ENCODE results near the gene ZMAT5. TPM values are rescaled to one million over a fixed set of nuclear protein-coding genes. Genes with fewer than 3 reads are reported as not detected.
"Not testable (repeated sequence)": the region's sequence is repeated elsewhere in the genome, so short reads cannot be mapped to it uniquely, and the experiment has no call there.

ZMAT5 gene
- polyA plus RNA-seq, 1 donor = 19.2 TPM

DNA sequence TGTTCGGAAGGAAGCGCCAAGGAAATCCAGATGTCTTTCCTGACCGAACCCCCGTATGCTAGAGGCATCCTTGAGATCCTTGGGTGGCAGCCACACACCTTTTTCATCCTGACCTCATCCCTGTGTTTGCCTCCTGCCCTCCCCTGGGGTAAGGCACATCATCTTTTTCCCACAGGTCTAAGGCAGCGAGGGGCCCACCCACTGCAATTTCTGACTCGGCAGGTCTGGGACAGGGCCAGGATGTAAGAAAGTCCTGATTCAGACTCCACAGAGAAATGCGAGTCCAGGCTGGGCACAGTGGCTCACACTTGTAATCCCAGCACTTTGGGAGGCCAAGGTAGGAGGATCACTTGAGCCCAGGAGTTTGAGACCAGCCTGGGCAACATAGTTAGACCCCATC, 10.5 kb downstream of the ZMAT5 start:
- DNase-seq = no peak

DNA sequence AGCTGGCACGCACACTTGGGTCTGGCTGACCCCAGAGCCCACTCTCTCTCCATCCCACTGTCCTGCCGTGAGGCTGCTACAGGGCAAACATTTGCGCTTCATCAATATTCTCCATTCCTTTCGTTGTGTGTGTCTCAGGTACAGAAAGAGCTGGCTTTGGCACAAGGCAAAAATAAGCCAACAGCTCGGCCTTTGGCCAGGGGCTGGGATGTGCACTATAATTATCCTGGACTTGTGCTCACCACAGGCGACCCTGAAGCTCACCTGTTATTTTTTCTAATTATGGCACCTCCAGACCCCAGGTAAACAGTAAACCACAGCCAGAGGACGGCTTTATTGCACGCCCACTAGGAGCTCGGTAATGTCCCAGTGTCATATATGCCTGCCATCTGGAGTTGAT, 10.9 kb downstream of the ZMAT5 start:
- DNase-seq = no peak

DNA sequence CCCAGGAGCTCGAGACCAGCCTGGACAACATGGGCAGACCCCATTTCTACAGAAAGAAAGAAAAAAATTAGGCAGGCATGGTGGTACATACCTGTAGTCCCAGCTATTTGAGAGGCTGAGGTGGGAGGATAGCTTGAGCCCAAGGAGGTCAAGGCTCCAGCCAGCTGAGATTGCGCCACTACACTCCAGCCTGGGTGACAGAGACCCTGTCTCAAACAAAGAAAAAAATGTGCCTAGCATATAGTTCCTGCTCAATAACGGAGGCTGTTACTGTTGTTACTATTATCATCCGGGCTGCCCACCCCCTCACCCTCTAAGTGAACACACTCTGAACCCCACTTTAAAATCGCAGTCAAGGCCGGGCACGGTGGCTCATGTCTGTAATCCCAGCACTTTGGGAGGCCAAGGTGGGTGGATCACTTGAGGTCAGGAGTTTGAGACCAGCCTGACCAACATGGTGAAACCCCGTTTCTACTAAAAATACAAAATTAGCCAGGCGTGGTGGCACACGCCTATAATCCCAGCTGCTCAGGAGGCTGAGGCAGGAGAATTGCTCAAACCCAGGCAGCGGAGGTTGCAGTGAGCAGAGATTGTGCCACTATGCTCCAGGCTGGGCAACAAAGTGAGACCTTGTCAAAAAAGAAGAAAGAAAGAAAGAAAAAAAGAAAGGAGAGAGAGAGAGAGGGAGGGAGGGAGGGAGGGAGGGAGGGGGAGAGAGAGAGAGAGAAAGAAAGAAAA, 12.0 kb downstream of the ZMAT5 start:
- DNase-seq = not testable (repeated sequence)

DNA sequence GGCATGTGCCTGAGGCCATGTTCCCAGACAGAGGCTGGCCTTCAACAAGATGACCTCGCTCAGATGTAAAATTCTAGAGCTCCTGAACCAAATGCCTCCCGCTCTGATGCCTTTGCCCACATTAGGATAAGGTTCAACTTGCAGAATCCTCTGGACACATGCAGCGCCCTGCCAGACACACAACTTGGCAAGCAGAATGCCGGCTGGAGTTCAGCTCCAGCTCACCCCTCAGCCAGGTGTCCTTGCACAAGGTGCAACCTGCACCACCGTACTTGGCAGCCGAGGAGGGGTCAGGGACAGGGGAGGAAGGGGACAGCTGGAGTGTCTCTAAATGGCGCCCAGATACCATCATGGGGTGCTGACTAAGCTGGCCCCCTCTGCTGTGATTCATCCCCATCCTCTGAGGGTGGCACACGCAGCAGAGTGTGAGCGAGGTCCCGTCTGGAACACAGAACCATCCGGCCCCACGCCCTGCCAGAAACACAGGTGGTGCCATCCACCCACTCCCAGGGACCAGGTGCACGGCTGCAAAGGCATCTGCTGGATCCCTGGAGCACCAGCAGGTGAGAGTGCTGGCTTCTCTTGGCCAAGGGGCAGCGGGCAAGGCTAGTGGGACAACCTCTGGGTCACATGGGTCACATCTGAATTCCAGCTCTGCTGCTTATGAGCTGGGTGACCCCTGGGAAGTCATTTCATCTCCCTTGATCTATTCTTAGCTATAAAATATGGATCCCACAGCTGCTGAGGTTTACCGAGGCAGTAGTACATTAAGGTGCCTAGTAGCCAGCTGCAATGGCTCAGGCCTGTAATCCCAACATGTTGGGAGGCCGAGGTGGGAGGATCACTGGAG, 12.8 kb downstream of the ZMAT5 start:
- no peak for DNase-seq

DNA sequence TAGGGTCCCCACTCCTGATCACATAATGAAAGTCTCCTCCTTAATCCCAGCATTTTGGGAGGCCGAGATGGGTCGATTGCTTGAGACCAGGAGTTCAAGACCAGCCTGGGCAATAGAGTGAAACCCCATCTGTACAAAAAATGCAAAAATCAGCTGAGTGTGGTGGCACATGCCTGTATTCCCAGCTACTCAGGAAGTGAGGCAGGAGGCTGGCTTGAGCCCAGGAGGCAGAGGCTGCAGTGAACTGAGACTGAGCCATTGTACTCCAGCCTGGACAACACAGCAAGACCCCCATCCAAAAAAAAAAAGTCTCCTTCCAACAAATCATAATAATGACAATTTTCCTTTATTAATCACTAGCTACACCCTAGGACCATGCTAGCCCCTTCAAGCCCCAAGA, 15.1 kb downstream of the ZMAT5 start:
- DNase-seq = no peak

DNA sequence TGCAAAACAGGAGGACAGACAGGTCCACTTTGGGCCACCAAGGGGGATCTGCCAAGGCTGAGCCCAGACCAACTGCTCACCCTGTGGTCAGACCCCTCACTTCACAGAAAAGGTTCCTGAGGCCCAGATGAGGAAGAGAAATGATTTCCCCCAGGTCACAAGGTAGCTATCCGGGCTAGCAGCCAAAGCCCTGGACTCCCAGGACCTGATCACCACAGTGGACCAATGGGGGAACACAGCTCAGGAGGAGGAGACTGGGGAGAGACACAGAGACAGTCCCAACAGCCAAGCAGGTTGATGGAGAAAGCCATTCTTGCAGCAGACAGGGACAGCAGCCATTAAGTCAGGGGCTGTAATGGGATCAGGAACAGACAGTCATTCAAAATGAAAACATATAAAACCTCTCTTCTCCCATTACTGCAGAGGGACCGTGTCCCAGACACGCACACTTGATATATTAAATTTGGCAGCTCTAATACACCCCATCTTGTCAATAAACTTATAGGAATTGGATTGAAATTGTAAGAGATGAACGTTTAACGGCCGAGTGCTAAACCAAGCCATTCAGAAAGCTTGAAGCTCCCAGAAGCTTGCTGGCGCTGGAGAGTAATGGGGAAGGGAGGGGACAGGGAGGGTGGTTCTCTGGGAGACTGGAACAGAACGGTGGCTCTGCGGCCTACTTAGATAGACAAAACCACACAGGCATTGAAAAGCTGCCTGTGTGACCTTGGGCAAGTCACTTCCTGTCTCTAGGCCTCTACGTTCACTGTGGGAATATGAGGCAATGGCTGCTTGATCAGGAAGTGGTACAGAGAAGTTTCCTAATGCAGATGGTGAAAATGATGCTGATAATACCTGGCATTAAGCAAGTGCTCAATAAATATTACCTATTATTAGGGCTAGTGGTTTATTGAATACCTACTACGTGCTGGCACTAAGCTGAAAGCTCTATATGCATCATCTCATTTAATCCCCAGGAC, 16.0 kb downstream of the ZMAT5 start:
- no peak for DNase-seq

DNA sequence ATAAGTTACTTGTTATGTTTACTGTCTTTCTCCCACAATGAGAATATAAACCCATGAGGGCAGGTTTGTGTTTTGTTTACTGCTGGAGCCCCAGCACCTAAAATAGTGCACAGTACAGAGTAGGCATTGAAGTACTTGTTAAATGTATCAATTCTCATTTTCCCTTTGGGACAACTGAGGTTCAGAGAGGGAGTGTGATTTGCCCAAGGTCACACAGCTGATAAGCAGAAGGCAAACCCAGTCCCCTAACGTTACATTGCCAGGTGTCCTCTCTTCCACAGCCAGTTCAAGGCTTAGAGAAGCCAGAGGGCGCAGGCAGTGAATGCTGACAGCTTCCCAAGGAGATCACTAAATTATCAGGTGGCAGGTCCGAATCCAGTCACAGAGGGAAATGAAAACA, 16.8 kb downstream of the ZMAT5 start:
- DNase-seq = no peak

DNA sequence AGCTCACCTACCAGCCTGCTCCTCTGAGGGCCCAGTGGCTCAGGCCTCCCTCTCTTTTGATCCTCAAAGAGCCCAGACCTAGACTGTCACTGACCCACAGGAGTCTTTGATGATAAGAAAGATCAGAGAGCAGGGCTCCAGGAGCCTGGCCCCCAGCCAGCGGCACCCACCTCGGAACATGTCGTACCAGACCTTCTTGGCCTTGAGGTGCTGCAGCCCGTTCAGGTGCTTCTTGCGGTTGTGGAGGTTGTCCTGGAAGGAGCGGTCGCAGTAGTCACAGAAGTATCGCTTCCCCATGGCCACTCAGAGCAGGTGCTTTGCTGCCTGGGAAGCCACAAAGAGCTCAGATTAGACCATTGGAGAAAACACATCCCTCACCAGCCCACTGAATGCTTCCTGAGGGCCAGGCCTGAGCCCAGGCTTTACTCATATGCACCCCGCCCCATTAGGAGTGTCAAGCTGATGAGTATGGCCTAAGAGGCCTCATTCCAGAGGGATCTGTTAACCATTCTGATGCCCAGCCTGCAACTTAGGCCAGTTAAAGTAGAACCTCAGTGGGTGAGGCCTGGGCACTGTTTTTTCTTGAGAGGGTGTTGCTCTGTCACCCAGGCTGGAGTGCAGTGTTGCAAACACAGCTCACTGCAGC, 18.4 kb downstream of the ZMAT5 start:
- DNase-seq = no peak

DNA sequence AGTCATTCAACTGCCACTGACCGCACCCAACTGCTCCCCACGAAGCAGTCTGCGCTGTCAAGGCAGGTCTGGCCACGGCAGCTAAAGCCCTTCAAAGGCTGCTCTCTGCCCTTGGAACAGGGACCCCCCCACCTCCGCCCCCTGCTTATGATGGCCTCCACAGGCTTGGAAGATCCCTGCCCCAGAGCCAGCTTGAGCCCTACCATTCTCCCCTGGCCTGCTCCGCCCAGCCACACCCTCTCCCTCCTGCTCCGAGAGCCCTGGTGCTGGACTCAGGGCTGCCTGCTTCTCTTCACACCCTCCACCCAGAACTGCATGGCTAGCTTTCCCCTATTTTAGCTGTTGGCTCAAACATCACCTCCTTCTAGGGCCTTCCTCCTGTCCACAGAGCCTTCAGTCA, 19.0 kb downstream of the ZMAT5 start:
- DNase-seq = no peak

DNA sequence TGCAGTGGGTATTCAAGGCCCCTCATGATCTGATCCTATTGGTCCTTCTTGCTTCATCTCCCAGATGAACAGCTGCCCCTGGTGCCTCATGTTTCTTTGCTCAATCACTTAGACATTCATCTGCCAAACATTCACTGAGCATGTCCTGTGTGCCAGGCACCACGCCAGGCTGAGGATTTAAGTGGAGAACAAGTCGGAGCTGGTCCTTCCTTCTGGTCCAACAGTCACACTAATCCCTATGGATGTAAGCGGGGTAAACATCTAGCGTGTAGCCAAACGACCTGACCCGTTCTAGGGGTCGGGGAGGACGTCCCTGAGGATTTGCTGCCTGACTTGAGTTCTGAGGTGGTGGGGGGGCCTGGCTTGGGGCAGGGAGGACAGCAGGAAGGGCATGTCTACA, 21.9 kb downstream of the ZMAT5 start:
- no peak for DNase-seq

DNA sequence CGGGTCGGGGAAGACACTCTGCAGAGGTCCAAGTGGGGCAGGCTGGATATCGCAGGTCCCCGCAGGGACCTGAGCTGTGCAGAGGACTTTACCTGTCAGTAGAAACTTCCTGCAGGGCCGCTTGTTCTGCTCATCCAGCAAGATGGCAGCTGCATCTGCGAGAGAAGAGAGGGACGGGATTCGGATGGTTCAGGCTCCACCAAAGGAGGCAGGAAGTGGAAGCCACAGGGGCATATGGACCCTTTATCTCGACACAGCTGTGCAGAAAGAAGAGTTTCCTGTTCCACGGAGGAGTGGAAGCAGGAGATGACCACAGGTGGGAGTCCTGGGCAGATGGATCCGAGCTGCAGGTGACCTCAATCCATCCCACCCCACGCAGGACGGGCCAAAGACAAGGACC, 24.5 kb downstream of the ZMAT5 start:
- DNase-seq = no peak

DNA sequence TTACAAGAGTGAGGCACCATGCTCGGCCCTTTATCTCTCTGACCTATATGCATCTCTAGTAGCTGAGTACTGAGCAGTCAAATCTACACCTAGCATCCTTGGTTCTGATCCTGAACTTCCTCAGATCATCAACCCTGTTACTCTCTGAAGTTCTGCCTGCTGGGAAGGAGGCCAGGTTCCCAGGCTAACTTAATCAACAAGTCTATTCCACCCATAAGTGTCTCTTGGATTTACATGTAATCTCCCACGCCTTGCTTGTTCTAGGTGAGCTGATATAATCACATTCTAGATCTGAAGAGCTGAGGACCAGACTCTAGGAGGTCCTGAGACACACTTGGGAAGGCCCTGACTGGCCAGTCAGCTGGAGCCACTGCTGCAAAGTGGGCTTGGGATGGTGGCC, 24.9 kb downstream of the ZMAT5 start:
- no peak for DNase-seq

DNA sequence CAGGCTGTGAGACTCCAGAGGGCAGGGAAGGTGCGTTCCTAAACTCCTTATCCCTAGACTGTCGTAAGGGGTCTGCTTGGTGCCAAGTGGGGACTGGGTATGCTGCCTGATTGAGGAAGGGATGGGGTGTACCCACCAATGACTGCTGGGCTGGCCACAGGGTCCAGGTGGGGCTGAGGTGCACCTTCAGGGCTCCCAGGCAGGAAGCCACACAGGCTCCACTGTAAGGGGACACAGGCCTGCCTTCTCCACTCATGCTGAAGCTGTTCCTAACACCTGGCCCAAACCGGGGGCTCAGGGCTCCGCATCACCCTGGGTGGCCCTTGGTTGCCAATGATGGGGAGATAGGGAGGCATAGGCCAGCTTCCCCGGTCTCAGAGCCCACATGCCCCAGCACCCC, 26.6 kb downstream of the ZMAT5 start:
- DNase-seq = no peak

DNA sequence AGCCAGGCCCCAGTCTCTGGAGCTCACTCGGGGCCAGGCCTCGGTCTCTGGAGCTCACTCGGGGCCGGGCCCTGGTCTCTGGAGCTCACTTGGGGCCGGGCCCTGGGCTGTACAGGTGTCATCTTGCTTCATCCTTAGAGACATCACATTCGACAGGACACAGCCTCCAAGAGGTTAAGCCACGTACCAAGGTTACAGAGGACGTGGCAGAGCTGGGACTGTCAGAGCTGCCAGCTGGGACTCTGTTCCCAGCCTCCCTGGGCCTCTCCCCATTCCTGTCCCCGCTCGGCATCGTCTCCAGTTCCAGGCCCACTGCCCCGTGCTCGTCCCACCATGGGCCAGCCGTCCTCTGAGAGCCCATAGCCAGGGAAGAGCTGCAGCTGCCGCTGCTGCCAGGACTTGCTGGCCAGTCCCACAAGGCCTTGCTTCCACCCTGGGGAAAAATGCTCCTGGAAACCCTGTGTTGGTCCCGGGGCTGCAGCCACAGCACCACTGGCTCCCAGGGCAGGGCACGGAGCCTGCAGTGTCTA, 27.4 kb downstream of the ZMAT5 start:
- no peak for DNase-seq

DNA sequence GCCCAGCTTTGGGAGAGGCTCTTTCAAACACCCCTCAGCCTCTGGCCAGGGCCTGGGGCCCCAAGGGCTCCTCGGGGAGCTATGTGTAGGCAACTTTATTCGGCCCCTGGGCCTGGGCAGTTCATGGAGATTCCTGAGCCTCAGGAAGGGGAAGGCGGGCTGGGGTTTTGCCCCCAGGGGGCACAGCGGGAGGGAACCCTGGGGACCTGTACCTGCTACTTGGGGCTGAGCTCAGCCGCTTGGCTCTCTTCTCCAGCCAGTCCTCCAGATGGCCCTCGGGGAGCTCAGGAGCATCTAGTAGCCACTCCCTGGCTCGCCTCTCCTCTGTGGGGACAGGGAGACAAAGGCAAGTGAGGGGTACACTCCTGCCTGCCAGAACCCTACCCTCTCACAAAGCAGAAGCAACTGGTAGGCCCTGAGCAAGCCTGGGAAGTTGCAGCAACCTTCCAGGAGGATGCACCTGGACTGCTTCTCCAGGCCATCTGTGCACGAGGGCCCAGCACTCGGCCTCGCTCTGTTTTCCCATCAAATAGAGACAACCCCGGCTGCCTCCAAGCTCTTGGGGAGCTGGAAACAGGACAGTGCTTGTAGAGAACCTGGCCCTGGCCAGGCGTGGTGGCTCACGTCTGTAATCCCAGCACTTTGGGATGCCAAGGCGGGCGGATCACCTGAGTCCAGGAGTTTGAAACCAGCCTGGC, 28.5 kb downstream of the ZMAT5 start:
- DNase-seq = no peak

DNA sequence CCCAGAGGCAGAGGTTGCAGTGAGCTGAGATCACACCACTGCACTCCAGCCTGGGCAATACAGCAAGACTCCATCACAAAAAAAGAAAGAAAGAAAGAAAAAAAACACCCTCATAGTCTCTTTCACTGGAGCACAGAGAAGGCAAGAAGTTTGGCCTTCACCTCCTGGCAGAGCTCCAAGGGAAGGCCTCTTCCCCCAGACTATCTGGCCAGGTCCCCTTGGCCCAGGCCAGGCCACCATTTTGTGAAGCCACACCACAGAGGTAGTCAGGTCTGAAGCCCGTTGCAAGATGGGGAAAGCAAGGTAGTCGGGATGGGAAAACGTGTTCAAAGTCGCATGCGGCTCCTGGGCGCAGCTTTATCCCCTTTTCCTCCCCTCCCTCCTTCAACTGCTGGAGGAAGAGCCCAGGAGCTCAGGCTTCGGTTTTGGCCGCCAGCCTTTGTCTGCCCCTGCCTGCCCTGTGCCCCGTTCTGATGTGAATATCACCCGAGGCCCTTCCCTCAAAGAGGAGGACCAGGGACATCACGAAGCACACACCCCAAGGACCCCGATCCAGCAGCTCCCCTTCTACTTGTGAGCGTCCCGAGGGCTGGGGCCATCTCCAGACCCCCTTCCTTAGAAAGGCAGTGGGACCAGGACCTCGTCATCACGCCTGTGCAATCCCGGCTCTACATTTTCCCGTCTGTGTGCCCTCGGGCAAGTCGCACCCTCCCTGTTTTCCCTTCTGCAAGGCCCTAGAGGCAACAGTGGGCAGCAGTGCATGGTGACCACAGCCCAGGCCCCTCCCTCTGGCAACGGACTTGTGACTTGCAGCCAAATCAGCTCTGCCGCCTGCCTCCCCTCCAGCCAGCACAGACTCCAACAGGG, 29.3 kb downstream of the ZMAT5 start:
- no peak for DNase-seq

DNA sequence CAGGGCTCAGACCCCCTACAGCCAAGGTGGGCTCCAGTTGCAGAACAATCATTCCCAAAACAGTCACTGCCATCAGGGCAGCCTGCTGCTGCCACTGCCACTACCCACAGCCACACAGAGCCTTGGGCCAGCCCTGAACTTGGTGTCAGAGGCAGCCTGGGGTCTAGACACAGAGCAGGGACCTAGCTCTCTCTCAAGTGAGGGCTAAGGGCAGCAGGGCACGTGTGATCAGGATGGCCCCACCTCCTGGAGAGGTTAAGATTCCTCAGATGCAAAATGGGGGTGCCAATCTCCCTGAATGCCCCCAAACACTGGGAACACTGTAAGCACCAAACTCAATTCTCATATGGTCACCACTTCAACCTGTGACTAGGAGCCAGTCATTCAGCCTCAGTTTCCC, 31.4 kb downstream of the ZMAT5 start:
- no peak for DNase-seq

DNA sequence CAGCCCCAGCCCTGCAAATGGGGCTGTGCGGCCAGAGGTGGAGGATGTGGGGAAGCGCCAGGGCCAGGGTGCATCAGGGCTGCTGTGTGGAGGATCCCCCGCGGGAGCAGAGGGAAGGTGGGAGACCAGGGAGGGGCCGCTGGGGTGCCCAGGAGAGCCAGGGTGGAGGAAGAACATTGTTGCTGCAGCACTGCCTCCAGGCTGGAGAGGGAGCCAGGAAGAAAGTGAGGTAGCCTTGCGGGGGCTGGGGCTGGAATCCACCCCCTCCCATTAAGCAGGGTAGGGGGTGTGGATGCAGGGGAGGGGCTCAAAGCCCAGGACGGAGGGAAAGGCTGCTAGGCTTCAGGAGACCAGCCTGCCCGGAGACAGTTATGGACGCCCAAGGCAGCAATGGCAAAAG, 32.0 kb downstream of the ZMAT5 start:
- no peak for DNase-seq

DNA sequence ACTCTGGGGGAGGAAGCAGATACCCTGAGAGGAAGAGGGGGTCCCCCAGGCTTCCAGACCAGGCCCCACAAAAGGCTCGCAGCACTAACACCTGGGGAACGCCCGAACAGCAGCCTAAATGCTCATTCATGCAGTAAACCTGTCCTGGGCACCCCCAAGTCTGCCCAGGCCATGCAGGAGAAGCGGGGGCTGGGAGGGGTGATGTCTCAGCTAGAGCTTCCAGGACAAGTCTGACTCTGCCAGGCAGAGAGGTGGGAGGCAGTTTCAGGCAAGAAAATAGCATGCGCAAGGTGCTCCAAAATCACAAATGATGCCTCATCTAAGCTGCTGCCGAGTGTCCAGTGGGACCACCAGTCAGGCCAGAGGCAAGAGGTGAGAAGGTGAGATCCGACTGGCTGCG, 32.4 kb downstream of the ZMAT5 start:
- no peak for DNase-seq
